PC-9 (cell line): ENCODE data around the gene MRPL28. TPM values are rescaled to one million over a fixed set of nuclear protein-coding genes. Genes with fewer than 3 reads are reported as not detected.

Experiments
- BruUV-seq: library from RNA; stranded (reverse); fragments of 400-500 nt; replicated peaks from 2 replicates; lab custom pipeline; 2021; lab: Mats Ljungman, UMichigan
- CTCF ChIA-PET: fragments of 300-600 bp; sonication (Branson Sonifier 250); formaldehyde crosslinking; loops from one replicate; lab custom pipeline; 2022; ENCODE audit warnings: antibody characterized with exemption; lab: Charles Lee
- POLR2A ChIA-PET: fragments of 300-600 bp; sonication (Branson Sonifier 250); formaldehyde crosslinking; loops from one replicate; lab custom pipeline; 2022; ENCODE audit warnings: antibody characterized with exemption; ENCODE audit not compliant: unreplicated experiment; lab: Charles Lee
- DNase-seq, 2 experiments: peaks; one replicate each; pipeline versions ENCODE4 v3.0.0 to v3.0.0-alpha.2; 2015 to 2022; ENCODE audit warnings: mixed read lengths in 1 of 2
- H2AFZ ChIP-seq: fragments of 200-600 bp; sonication (generic); 2 replicates; pipeline ENCODE4 v1.8.1; 2017; ENCODE audit warnings: antibody characterized with exemption
- H3F3A ChIP-seq: fragments of 200-600 bp; sonication (generic); 2 replicates; pipeline ENCODE4 v1.8.1; 2017; ENCODE audit warnings: antibody characterized with exemption, mild to moderate bottlenecking, low read depth; ENCODE audit not compliant: insufficient read depth
- H3K27ac ChIP-seq: fragments of 200-600 bp; sonication (generic); 2 replicates; pipeline ENCODE4 v1.6.1; 2016; ENCODE audit warnings: mixed run types
- H3K27me3 ChIP-seq: fragments of 200-600 bp; sonication (generic); 2 replicates; pipeline ENCODE4 v1.6.1; 2016; ENCODE audit warnings: low read depth, mixed run types; ENCODE audit not compliant: insufficient read depth
- H3K36me3 ChIP-seq: fragments of 200-600 bp; sonication (generic); 2 replicates; pipeline ENCODE4 v1.6.1; 2016; ENCODE audit warnings: low read depth, mixed run types
- H3K4me1 ChIP-seq: fragments of 200-600 bp; sonication (generic); replicated peaks from 2 replicates; pipeline ENCODE4 v1.6.1; 2016; ENCODE audit warnings: mixed run types; ENCODE audit not compliant: insufficient read depth
- H3K4me2 ChIP-seq: fragments of 200-600 bp; sonication (generic); 2 replicates; pipeline ENCODE4 v1.6.1; 2017; ENCODE audit warnings: mixed run types
- H3K4me3 ChIP-seq: fragments of 200-600 bp; sonication (generic); 2 replicates; pipeline ENCODE4 v1.6.1; 2016; ENCODE audit warnings: mixed run types
- H3K79me2 ChIP-seq: fragments of 200-600 bp; sonication (generic); 2 replicates; pipeline ENCODE4 v1.6.1; 2017; ENCODE audit warnings: low read depth, mixed run types
- H3K9me2 ChIP-seq: fragments of 200-600 bp; sonication (generic); 2 replicates; pipeline ENCODE4 v1.8.1; 2017; ENCODE audit warnings: mild to moderate bottlenecking; ENCODE audit not compliant: insufficient read depth
- H3K9me3 ChIP-seq: fragments of 200-600 bp; sonication (generic); 2 replicates; pipeline ENCODE4 v1.8.1; 2016; ENCODE audit warnings: low read depth; ENCODE audit not compliant: insufficient read depth
- H4K20me1 ChIP-seq: fragments of 200-600 bp; sonication (generic); 2 replicates; pipeline ENCODE4 v1.8.1; 2017; ENCODE audit not compliant: insufficient read depth
- CTCF ChIP-seq: fragments of 200-600 bp; sonication (generic); conservative IDR thresholded peaks from 2 replicates; pipeline ENCODE4 v1.6.1; 2017; ENCODE audit warnings: mixed run types, antibody characterized with exemption, mild to moderate bottlenecking, moderate library complexity
- EZH2 ChIP-seq: fragments of 200-600 bp; sonication (generic); IDR thresholded peaks from 2 replicates; pipeline ENCODE4 v1.8.0; 2017; ENCODE audit warnings: antibody characterized with exemption, low read depth
- intact Hi-C: fragments of 100-400 bp; cut with micrococcal nuclease; formaldehyde crosslinking; loops from one replicate; pipeline ENCODE4 v1.10.0; 2022; ENCODE audit not compliant: unreplicated experiment
- total RNA-seq: library from RNA; stranded (reverse); gene quantifications from 2 replicates; pipeline ENCODE4 v1.2.3, GENCODE V29; 2021

MRPL28 gene
- total RNA-seq, 1 experiment from 2014 or later: 150 TPM

- H3K4me1 ChIP-seq: peaks cover 29% of the 10 kb centered on the region
- H3K27me3 ChIP-seq: no peaks in the 10 kb centered on the region
- intact Hi-C loops: no loop called here
- BruUV-seq: no TSS peak
- H3K4me2 ChIP-seq: no peak overlapping the region
- peaks cover 38% of the 10 kb centered on the region for H3F3A ChIP-seq
- no peak overlapping the region for H3K27ac ChIP-seq
- peaks cover 66% of the 10 kb centered on the region for H3K79me2 ChIP-seq
- TF ChIP-seq CTCF (no peak), EZH2 (no peak)
- no peaks in the 10 kb centered on the region for H3K9me3 ChIP-seq
- POLR2A ChIA-PET: no interaction called here
- H4K20me1 ChIP-seq: peaks cover 58% of the 10 kb centered on the region
- no peak for DNase-seq
- no peak overlapping the region for H2AFZ ChIP-seq
- H3K4me3 ChIP-seq: no peak overlapping the region
- H3K9me2 ChIP-seq: no peaks in the 10 kb centered on the region
- CTCF ChIA-PET: no interaction called here
- H3K36me3 ChIP-seq: no peaks in the 10 kb centered on the region
Measured at GRCh38 chr16:325375-326145, 44.8 kb downstream of the MRPL28 start.

GRCh38 chr16:324451-325334 lies 45.6 kb downstream of the MRPL28 start:
- CTCF ChIA-PET: no interaction called here
- H3K27ac ChIP-seq: no peak overlapping the region
- H3K4me3 ChIP-seq: no peak overlapping the region
- TF ChIP-seq EZH2: no peak
- no peak for TF ChIP-seq CTCF
- BruUV-seq: no TSS peak
- no peak overlapping the region for H3K4me2 ChIP-seq
- no peaks in the 10 kb centered on the region for H3K9me3 ChIP-seq
- H3K27me3 ChIP-seq: no peaks in the 10 kb centered on the region
- H3K36me3 ChIP-seq: no peaks in the 10 kb centered on the region
- peaks cover 29% of the 10 kb centered on the region for H3K4me1 ChIP-seq
- peaks cover 64% of the 10 kb centered on the region for H3K79me2 ChIP-seq
- no peaks in the 10 kb centered on the region for H3K9me2 ChIP-seq
- H4K20me1 ChIP-seq: peaks cover 60% of the 10 kb centered on the region
- DNase-seq: no peak
- H3F3A ChIP-seq: peaks cover 41% of the 10 kb centered on the region
- intact Hi-C loops: no loop called here
- POLR2A ChIA-PET: no interaction called here
- no peak overlapping the region for H2AFZ ChIP-seq

GRCh38 chr16:324201-324450 lies 46.2 kb downstream of the MRPL28 start:
- POLR2A ChIA-PET: no interaction called here
- CTCF ChIA-PET: no interaction called here

More at GRCh38 chr16:324201-324450, 46.2 kb downstream of the MRPL28 start:
- Histone ChIP-seq H3K27me3 (no peaks in the 10 kb centered on the region), H3K9me3 (no peaks in the 10 kb centered on the region), H3K4me3 (no peak overlapping the region), H3F3A (peaks cover 37% of the 10 kb centered on the region), H3K79me2 (peaks cover 64% of the 10 kb centered on the region), H3K4me1 (peaks cover 25% of the 10 kb centered on the region), H3K27ac (no peak overlapping the region), H3K4me2 (no peak overlapping the region), H4K20me1 (peaks cover 62% of the 10 kb centered on the region), H3K9me2 (no peaks in the 10 kb centered on the region), H2AFZ (no peak overlapping the region), H3K36me3 (no peaks in the 10 kb centered on the region)
- no peak for TF ChIP-seq EZH2
- no peak for TF ChIP-seq CTCF
- no peak for DNase-seq
- intact Hi-C loops: no loop called here
- BruUV-seq: no TSS peak
